Measurements from ENCODE around the gene FOXP1.

The FOXP1 gene

DNA sequence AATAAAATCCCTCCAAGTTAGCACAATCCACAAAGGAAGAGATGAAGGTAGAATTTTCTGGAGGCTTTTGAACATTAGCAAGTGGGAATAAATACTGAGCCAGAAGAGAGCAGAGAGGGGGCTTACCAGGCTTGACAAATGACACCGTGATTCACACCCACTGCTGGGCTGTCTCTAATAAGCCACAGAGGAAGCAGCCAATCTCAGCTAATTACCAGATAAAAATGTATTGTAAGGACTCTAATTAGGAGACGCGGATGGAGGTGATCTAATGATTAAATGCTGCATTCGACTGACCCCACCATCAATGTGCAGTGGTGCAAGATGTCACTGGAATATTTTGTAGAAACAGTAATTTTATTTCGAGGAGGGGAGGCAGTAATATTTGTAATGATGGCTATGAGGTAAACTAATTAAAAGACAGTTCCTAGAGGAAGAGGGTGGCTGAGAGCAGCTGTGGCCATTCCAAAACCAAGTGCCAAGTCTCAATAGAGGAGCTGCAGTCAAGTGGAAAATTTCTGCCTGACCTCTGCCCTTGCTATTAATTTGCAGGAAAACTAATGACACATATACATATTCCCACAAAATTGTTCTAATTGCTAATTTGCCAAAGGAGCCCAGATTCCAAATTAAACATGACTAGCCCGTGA lies 602.2 kb downstream of the FOXP1 start:
- no peaks in the 10 kb centered on the region for H3K79me2 ChIP-seq (ENCODE audit: control insufficient read depth, insufficient read depth, low read length, poor library complexity)

DNA sequence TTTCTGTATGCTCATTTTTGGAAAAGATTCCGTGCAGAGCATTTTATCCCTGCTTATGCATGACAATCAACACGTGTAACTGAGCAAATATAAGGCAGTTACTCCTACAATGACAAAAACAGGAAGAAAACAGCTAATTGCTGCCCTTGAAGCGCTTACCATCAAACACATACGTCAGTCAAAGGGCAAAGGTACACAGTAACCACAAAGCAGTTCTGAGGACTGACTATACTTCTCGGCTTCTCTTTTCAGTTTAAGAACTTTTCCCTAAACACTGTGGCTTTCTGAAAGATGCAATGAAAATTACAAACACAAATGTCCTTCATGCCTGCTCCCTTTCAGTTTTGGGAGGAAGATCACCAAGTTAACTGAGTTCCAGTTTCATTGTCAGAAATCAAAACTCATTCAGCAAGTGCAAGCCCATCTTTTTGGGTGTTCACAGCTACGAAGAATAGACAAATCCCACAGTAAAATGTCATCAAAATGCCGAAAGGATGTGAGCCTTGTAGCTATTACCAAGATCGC lies 602.8 kb downstream of the FOXP1 start:
- H3K36me3 ChIP-seq (ENCODE audit: control insufficient read depth in 1 of 2, insufficient read depth in 2 of 2, low read length in 2 of 2) = no peaks in the 10 kb centered on the region
- WGBS (ENCODE audit: extremely low coverage, insufficient coverage, insufficient read length) = no CpG with 5 or more reads among the region's 8 CpGs

More for the DNA sequence above, 602.2 kb downstream of the FOXP1 start:
- Histone ChIP-seq H4K12ac (ENCODE audit: low read depth, low read length) (no peak overlapping the region), H3K36me3 (ENCODE audit: control insufficient read depth in 1 of 2, insufficient read depth in 2 of 2, low read length in 2 of 2) (no peaks in the 10 kb centered on the region), H3K4me3 (ENCODE audit: low read depth, low read length) (no peak overlapping the region), H3K9me3 (ENCODE audit: insufficient read depth, low read depth, low read length) (no peaks in the 10 kb centered on the region), H3K4me2 (ENCODE audit: low read length) (no peak overlapping the region), H2BK120ac (ENCODE audit: insufficient read depth, low read length, poor library complexity) (peak overlapping the region; percentile 50), H2BK5ac (ENCODE audit: low read depth, low read length, poor library complexity) (no peak overlapping the region), H2AK5ac (ENCODE audit: low read length) (no peak overlapping the region), H4K91ac (ENCODE audit: low read depth, low read length) (no peak overlapping the region), H2BK12ac (ENCODE audit: low read length) (no peak overlapping the region), H3K79me1 (ENCODE audit: low read length) (peaks cover 2% of the 10 kb centered on the region), H3K27ac (ENCODE audit: low read depth, low read length) (no peak overlapping the region), H3K9ac (ENCODE audit: low read length) (no peak overlapping the region), H3K4ac (ENCODE audit: low read depth, low read length) (no peak overlapping the region), H3K18ac (ENCODE audit: low read length) (no peak overlapping the region), H3K27me3 (ENCODE audit: insufficient read depth, low read length) (no peaks in the 10 kb centered on the region), H2AFZ (ENCODE audit: insufficient read depth, low read length, poor library complexity) (no peak overlapping the region), H4K8ac (ENCODE audit: low read depth, low read length) (no peak overlapping the region), H3K4me1 (ENCODE audit: control insufficient read depth in 1 of 2, insufficient read depth in 2 of 2, low read length in 2 of 2) (peaks cover 0 to 4% of the 10 kb centered on the region in 2 experiments), H3K14ac (ENCODE audit: low read length) (no peak overlapping the region), H3K23ac (ENCODE audit: low read length) (no peak overlapping the region)
- no peak for DNase-seq
- WGBS (ENCODE audit: extremely low coverage, insufficient coverage, insufficient read length) = no CpG with 5 or more reads among the region's 6 CpGs

DNA sequence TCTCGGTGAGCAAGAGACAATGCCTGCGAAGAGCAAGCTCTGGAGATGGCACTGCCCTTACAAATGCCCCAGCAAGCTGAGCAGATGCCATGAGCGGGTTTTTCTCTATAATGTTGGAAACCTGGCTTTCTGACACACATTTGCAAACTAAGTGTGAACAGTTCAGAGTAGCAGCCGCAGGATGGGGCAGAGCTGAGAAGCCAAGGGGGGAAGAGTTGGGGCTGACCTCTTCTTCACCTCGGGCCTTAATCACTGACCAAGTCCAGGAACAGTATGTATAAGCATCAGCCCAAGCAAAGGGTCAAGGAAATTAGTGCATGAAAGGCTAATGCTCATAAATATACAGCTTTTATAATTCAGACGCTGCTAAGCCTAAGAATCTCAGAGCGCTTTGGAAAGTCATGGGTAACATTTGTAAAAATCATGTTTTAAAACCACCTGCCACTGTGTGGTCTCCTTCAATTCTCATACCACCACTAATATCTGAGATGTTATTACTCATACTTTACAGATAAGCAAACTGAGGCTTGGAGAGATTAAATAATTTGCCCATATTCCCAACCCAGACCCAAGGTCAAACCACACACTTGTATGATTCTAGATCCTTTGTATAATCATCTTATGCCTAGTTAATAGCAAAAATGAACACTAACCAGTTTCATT lies 603.4 kb downstream of the FOXP1 start:
- WGBS (ENCODE audit: extremely low coverage, insufficient coverage, insufficient read length) = no CpG with 5 or more reads among the region's 7 CpGs
- no peak overlapping the region for H3K27ac ChIP-seq (ENCODE audit: low read depth, low read length)

More for the DNA sequence above, 602.8 kb downstream of the FOXP1 start:
- no peak overlapping the region for H2AK5ac ChIP-seq (ENCODE audit: low read length)
- no peak overlapping the region for H4K91ac ChIP-seq (ENCODE audit: low read depth, low read length)
- no peak overlapping the region for H2BK5ac ChIP-seq (ENCODE audit: low read depth, low read length, poor library complexity)
- no peak overlapping the region for H3K23ac ChIP-seq (ENCODE audit: low read length)
- H2AFZ ChIP-seq (ENCODE audit: insufficient read depth, low read length, poor library complexity) = no peak overlapping the region
- H3K79me1 ChIP-seq (ENCODE audit: low read length) = peaks cover 2% of the 10 kb centered on the region
- H4K8ac ChIP-seq (ENCODE audit: low read depth, low read length) = no peak overlapping the region
- peaks cover 0 to 4% of the 10 kb centered on the region in 2 experiments for H3K4me1 ChIP-seq (ENCODE audit: control insufficient read depth in 1 of 2, insufficient read depth in 2 of 2, low read length in 2 of 2)
- no peak overlapping the region for H2BK120ac ChIP-seq (ENCODE audit: insufficient read depth, low read length, poor library complexity)
- H3K4ac ChIP-seq (ENCODE audit: low read depth, low read length) = no peak overlapping the region
- no peak overlapping the region for H3K18ac ChIP-seq (ENCODE audit: low read length)
- H3K79me2 ChIP-seq (ENCODE audit: control insufficient read depth, insufficient read depth, low read length, poor library complexity) = no peaks in the 10 kb centered on the region
- no peak for DNase-seq
- H3K14ac ChIP-seq (ENCODE audit: low read length) = no peak overlapping the region
- H3K4me3 ChIP-seq (ENCODE audit: low read depth, low read length) = no peak overlapping the region
- no peak overlapping the region for H2BK12ac ChIP-seq (ENCODE audit: low read length)
- H3K9me3 ChIP-seq (ENCODE audit: insufficient read depth, low read depth, low read length) = no peaks in the 10 kb centered on the region
- H4K12ac ChIP-seq (ENCODE audit: low read depth, low read length) = no peak overlapping the region
- H3K27me3 ChIP-seq (ENCODE audit: insufficient read depth, low read length) = no peaks in the 10 kb centered on the region
- H3K4me2 ChIP-seq (ENCODE audit: low read length) = no peak overlapping the region
- H3K9ac ChIP-seq (ENCODE audit: low read length) = no peak overlapping the region
- no peak overlapping the region for H3K27ac ChIP-seq (ENCODE audit: low read depth, low read length)

GRCh38 chr3:70977712-70978111 lies 605.8 kb downstream of the FOXP1 start:
- Histone ChIP-seq H2BK12ac (ENCODE audit: low read length) (no peak overlapping the region), H2AFZ (ENCODE audit: insufficient read depth, low read length, poor library complexity) (no peak overlapping the region), H3K4ac (ENCODE audit: low read depth, low read length) (no peak overlapping the region), H3K9ac (ENCODE audit: low read length) (no peak overlapping the region), H3K79me1 (ENCODE audit: low read length) (no peaks in the 10 kb centered on the region), H4K8ac (ENCODE audit: low read depth, low read length) (no peak overlapping the region), H3K4me3 (ENCODE audit: low read depth, low read length) (no peak overlapping the region), H4K12ac (ENCODE audit: low read depth, low read length) (no peak overlapping the region), H3K4me1 (ENCODE audit: control insufficient read depth in 1 of 2, insufficient read depth in 2 of 2, low read length in 2 of 2) (peaks cover 0 to 1% of the 10 kb centered on the region in 2 experiments), H3K9me3 (ENCODE audit: insufficient read depth, low read depth, low read length) (no peaks in the 10 kb centered on the region), H3K27ac (ENCODE audit: low read depth, low read length) (no peak overlapping the region), H3K36me3 (ENCODE audit: control insufficient read depth in 1 of 2, insufficient read depth in 2 of 2, low read length in 2 of 2) (no peaks in the 10 kb centered on the region), H3K14ac (ENCODE audit: low read length) (no peak overlapping the region), H2BK120ac (ENCODE audit: insufficient read depth, low read length, poor library complexity) (no peak overlapping the region), H3K79me2 (ENCODE audit: control insufficient read depth, insufficient read depth, low read length, poor library complexity) (no peaks in the 10 kb centered on the region), H3K23ac (ENCODE audit: low read length) (no peak overlapping the region), H3K18ac (ENCODE audit: low read length) (no peak overlapping the region), H2BK5ac (ENCODE audit: low read depth, low read length, poor library complexity) (no peak overlapping the region), H4K91ac (ENCODE audit: low read depth, low read length) (no peak overlapping the region), H3K27me3 (ENCODE audit: insufficient read depth, low read length) (no peaks in the 10 kb centered on the region), H2AK5ac (ENCODE audit: low read length) (no peak overlapping the region), H3K4me2 (ENCODE audit: low read length) (no peak overlapping the region)
- no peak for DNase-seq
- no CpG with 5 or more reads among the region's 13 CpGs for WGBS (ENCODE audit: extremely low coverage, insufficient coverage, insufficient read length)

More for the DNA sequence above, 603.4 kb downstream of the FOXP1 start:
- H2AK5ac ChIP-seq (ENCODE audit: low read length) = no peak overlapping the region
- H2AFZ ChIP-seq (ENCODE audit: insufficient read depth, low read length, poor library complexity) = no peak overlapping the region
- H3K18ac ChIP-seq (ENCODE audit: low read length) = no peak overlapping the region
- H3K79me2 ChIP-seq (ENCODE audit: control insufficient read depth, insufficient read depth, low read length, poor library complexity) = no peaks in the 10 kb centered on the region
- no peak overlapping the region for H2BK120ac ChIP-seq (ENCODE audit: insufficient read depth, low read length, poor library complexity)
- H3K4me3 ChIP-seq (ENCODE audit: low read depth, low read length) = no peak overlapping the region
- H3K36me3 ChIP-seq (ENCODE audit: control insufficient read depth in 1 of 2, insufficient read depth in 2 of 2, low read length in 2 of 2) = no peaks in the 10 kb centered on the region
- no peak overlapping the region for H4K91ac ChIP-seq (ENCODE audit: low read depth, low read length)
- H3K4me2 ChIP-seq (ENCODE audit: low read length) = no peak overlapping the region
- H3K4ac ChIP-seq (ENCODE audit: low read depth, low read length) = no peak overlapping the region
- no peak for DNase-seq
- H3K23ac ChIP-seq (ENCODE audit: low read length) = no peak overlapping the region
- H3K9ac ChIP-seq (ENCODE audit: low read length) = no peak overlapping the region
- H3K14ac ChIP-seq (ENCODE audit: low read length) = no peak overlapping the region
- peaks cover 0 to 4% of the 10 kb centered on the region in 2 experiments for H3K4me1 ChIP-seq (ENCODE audit: control insufficient read depth in 1 of 2, insufficient read depth in 2 of 2, low read length in 2 of 2)
- no peaks in the 10 kb centered on the region for H3K27me3 ChIP-seq (ENCODE audit: insufficient read depth, low read length)
- no peak overlapping the region for H4K8ac ChIP-seq (ENCODE audit: low read depth, low read length)
- peaks cover 2% of the 10 kb centered on the region for H3K79me1 ChIP-seq (ENCODE audit: low read length)
- no peak overlapping the region for H2BK12ac ChIP-seq (ENCODE audit: low read length)
- no peak overlapping the region for H2BK5ac ChIP-seq (ENCODE audit: low read depth, low read length, poor library complexity)
- no peaks in the 10 kb centered on the region for H3K9me3 ChIP-seq (ENCODE audit: insufficient read depth, low read depth, low read length)
- no peak overlapping the region for H4K12ac ChIP-seq (ENCODE audit: low read depth, low read length)

Measured in trophoblast cell (in vitro differentiated cells and primary cell).